HG02571 (cell line): Measurements from ENCODE around the gene WBP2.

Experiments used
- ATAC-seq: cut with Tn5 transposase; IDR thresholded peaks from one replicate; pipeline ENCODE4 v1.9.1; 2021; ENCODE audit warnings: mild to moderate bottlenecking, moderate library complexity; ENCODE audit not compliant: unreplicated experiment

Gene WBP2

DNA sequence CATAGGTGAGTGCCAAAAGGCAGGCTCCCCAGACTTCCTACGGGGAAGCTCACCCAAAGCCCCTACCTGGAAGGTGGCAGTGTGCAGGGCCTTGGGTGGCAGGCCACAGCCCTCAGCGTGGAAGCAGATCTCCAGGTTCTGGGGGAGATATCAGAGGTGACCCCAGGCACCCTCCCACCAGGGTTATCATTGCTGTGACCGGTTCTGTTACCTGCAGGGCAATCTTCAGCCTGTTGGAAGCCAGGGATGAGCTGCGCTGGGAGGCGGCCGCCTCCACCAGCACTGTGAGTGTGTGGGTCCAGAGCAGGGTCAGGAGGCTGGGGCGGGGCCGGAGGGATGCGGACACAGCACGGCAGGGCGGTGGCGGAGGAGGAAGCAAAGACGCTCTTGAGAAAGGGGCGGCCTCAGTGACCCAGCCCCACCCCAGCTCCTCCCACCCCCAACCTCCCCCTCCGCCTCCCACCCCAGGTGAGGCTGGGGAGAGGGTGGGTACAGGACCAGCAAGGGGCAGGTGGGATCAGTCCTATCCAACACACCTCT is 24.0 kb downstream of the WBP2 start:
- ATAC-seq = no peak

DNA sequence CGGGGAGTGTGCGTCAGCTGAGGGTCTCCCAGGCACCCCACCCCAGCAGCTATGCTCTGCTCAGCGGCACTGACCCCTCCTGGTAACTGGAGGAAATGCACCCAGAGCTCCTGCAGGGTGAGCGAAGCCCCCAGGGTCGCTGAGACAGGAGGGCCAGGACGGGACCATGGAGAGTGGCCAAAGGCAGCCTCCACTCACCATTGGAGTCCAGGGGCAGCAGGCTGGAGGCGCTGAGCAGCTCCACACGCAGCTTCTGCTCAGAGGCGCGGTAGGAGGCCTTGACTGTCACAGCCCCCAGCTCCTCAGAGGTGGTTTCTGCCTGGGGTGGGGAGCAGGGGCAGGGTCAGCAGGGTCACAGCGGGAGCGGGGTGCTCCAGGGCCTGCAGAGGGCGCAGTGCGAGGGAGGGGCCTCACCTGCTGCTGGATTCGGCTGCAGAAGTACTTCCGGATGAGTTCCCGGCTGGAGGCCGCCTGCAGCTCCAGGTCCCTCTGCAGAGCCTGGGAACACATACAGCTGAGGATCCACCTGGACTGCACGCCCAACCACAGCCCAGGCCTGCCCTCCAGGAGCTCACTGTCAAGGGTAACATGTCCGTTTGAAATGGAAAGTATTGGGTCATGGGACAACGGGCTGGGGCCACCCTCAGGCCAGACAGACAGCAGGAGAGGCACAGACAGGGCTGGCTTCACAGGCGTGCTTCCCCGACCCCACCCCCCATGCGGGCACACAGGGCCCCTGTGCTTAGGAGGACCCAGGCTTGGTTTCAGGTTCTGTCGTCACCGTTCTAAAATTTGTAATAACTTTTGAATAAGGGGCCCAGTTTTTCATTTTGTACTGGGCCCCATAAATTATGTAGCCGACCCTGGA is 24.7 kb downstream of the WBP2 start:
- no peak for ATAC-seq

DNA sequence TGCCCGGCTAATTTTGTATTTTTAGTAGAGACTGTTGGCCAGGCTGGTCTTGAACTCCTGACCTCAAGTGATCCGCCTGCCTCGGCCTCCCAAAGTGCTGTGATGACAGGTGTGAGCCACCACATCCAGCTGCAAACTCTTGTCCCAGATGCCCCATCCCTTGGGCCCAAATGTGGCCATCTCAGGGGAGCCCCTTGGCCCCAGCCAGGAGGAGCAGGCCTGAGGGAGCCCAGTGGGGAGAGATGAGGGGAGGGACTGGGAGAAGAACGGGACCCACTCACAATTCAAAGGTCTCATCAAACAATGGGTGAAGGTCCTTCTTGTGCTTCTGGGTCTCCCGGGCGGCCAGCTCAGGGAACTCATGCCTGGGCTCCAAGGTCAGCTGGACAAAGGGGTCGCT is 25.4 kb downstream of the WBP2 start:
- ATAC-seq = no peak

DNA sequence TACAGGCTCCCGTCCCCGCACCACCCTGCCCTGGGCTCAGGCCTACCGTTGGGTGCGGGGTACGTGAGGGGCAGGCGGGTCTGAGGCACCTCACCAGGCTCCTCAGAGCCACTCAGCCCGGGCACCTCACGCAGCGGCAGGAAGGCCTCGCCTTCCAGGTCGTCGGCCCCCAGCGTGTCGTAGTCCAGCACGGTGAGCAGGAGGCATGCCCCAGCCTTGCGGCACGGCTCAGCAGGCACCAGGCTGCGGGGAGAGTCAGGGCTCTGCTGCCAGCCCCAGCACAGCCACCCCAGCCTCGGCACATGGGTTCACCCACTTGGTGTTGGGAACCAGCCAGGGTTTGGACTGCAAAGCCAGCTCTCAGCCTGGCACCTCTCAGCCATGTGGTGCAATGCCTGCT is 26.4 kb downstream of the WBP2 start:
- ATAC-seq = no peak

DNA sequence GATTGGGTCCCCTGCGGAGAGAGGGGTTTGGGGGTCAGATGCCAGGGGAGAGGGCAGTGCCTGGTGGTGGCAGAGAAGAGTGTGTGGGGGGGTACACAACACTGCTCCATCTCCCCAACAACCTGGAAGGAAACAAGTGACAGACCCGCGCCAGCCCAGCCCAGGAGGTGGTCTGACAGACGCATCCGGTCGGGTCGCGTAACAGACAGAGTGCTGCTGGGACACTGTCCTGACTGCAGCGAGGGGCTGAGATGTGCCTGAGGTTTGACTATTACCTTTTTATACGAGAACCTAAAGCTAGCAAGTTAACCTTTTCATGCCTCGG is 27.1 kb downstream of the WBP2 start:
- ATAC-seq = no peak

DNA sequence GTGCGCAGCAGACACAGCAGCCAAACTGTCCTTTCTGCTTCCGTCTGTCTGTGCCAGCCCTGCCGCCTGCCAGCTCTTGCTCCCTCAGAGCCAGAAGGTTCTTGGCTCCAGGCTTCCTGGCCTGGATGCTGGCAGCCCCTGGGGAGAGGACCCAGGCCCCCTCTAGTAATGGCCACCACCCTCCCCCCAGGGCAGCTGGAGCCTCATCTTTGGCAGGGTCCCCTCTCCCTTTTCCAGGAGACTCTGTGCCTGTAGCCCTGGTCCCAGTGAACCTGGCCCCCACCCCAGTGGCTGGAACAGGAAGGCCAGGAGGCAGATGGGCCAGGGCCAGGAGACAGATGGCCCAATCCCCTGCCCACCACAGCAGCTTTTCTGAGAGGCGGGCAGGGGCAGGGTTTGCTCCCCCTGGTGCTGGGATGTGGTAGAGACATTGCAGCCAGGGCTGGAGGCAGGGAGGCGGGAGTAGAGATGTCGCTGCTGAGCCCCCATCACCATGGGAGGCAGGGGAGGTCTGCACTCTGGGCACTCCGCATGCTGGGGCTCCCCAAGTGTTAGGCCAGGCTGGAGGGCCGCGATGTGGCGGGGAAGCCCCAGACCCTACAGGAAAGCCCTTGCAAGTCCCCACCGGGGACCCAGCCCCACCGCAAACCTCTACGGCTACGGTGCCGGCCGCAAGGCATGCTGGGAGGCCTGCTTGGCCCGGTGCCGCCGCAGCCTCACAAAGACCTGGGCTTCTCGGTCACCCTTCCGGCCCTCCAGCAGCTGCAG is 27.6 kb downstream of the WBP2 start:
- ATAC-seq = no peak

DNA sequence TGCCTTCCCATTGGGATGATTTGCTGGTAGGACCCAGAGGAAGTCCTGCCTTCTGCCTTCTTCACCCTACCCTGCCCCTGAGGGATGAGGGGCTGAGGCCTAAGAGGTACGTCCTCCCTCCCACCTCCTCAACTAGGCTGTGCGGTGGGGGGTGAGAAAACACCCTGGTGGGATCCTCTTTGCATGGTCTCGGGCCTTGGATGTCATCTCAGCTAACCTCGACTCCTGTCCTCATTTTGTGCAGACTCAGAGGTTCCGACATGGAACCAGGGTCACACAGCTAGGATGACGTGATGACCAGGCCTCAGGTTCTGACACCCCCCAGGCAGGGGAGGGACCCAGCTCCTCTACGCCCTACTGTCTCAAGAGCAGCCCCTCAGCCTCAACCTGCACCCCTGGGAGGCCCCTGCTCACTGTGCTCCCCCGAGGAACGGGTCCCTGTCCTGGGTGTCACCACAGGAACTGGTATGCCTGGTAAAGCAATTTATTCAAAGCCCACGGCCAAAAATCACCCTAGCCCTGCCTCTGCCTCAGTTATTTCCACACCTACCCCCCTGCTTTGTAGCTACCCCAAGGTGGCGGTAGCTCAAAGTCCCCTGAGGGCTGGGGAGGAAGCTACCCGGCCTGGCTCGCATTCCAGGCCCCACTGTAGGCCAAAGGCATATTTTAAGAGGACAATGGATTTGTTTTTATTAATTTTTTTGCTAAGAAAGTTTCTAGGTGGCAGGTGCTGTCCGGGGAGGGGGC is 28.4 kb downstream of the WBP2 start:
- ATAC-seq = no peak

DNA sequence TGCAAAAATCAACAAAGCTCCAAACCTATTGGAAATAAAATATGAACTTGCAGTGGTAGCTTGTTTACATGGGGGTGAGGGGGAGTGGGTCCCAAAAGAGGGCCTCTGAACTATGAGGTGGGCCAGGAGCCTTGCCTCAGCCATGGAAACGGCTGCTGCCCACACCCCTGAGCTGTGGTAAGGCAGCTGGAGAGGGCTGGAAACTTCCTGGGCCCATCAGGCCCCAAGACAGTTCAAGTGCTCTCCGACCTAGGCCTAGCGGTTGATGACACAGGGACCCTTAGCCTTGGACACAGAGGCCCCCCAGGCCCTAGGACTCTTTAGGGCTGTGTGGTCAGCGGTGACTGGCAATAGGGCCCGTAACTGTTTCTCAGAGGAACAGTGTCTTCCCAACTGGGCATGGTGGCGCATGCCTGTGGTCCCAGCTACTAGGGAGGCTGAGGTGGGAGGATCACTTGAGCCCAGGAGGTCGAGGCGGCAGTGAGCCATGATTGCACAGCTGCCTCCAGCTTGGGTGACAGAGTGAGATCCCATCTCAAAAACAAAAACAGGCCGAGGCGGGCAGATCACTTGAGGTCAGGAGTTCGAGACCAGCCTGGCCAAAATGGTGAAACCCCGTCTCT is 29.3 kb downstream of the WBP2 start:
- no peak for ATAC-seq

DNA sequence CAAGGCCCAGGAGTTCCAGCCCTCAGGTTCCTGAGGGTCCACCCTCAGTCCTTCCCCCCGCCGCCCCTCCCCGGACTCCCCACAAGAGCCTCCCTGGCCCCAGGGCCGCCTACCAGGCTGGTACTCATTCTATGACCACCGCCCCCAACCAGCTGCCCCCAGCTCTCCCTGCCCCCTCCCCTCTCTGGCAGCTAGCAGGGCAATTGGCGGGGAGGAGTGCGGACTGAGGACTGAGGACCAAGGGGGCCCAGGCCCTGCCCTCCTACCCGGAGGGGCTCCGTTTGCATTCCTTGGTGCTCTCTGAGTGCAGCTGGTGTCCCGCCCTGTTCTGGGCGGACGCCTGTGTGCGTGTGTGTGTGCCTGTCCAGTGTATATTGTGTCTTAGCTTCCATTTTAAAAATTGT is 30.0 kb downstream of the WBP2 start:
- no peak for ATAC-seq

DNA sequence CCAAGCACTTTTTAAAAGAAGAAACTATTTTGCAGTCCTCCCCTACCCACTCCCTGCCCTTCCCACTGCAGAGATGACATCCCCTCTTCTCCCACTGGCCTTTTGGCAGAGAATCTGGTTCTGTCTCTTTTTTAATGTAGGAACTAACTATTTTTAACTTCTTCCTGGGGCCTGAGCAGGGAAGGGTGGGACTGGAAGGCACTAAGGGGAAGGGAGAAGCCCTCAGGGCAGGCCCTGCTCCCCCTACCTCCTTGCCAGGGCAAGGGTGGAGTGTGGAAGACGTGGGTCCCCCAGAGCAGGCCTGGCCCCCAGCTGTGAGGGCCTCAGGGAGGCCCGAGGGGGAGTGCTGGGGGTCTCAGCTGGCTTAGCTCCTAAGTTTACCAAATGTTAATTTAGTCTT is 30.5 kb downstream of the WBP2 start:
- no peak for ATAC-seq

DNA sequence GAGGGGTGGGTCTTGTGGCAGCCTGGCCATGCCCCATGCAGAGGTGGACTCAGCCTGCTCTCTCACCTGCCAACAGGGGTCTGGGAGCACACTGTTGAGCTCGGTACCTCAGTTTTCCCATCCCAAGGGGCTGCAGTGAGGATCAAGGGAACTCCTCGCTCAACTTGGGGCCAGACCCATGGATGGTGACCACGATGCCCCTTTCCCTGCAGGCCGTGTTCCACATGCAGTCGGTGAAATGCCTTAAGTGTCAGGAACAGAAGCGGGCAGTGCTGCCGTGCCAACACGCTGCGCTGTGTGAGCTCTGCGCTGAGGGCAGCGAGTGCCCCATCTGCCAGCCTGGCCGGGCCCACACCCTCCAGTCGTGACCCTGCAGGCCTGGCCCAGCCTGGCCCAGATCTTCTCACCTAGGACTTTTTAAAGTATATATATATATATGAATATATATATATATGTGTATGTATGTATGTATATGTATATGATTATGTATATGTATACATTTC is 31.0 kb downstream of the WBP2 start:
- no peak for ATAC-seq

DNA sequence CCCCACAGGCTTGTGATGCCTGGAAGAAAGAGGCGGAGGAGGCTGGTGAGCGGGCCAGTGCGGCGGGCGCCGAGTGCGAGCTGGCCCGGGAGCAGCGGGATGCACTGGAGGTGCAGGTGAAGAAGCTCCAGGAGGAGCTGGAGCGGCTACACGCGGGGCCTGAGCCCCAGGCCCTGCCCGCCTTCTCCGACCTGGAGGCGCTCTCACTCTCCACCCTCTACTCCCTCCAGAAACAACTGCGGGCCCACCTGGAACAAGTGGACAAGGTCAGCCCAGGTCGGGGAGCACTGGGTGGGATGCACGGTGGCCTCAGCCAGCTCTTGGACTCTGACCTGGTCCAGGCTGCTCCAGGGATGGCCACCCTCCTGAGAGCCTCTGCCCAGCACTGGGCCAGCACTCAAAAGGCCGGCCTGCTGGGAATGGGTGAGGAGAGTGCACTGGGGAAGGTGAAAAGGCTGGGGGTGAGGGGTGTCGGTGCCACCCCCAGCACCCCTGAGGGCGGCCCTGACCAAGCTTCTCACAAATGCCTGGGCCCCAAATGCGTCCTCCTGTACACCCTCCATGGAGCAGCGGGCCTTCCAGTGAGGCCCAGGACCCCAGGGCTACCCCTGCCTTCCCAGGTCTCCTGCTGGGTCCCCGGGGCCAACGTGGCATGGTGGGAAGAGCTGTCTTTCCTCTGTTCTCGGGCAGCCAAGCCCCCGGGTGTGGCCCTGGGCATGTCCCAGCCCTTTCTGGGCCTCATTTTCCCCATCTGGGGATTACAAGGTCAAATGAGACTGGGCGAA is 31.7 kb downstream of the WBP2 start:
- no peak for ATAC-seq

DNA sequence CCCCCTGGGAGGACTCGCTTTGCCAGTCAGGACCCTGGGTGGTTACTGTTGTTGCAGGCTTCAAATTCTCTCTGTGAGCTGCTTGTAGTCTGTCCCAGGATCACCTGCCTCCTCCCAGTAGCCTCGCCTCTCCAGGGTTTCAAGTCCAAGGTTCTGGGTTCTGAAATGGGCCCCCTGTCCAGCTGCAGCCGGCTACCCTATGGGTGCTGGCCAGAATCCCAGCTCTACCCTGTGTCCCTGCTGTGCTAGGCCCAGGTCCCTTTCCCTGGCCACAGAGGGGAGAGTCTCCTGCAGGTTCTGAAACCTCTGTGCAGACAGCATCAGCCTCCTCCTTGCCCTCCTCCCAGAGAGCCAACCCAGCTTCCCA is 32.4 kb downstream of the WBP2 start:
- no peak for ATAC-seq

DNA sequence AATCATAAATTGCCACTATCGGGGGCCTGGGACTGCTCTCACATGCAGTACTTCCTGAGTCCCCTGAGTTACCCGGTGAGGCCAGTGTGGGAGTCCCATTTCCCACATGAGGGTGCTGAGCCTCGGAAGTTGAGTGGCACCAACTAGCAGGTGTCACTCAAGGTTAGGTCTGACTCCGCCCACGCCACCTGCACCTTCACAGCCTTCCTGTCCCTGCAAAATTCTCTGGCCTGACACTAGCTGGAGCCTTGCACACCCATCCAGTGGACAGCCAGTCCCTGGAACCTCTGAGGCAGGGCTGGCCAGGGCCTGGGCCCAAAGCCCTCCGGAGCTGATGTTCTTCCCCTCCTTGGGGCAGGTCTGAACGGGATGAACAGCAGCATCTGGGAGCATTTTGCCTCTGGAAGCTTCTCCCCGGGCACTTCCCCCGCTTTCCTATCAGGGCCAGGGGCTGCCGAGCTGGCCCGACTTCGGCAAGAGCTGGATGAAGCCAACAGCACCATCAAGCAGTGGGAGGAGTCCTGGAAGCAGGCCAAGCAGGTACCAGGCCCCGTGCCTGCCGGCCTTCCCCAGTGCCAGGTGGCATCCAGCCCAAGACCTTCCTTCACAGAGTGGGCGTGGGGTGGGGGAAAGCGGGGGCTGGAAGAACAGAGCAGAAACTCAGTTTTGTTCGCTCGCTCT is 32.9 kb downstream of the WBP2 start:
- ATAC-seq = no peak

DNA sequence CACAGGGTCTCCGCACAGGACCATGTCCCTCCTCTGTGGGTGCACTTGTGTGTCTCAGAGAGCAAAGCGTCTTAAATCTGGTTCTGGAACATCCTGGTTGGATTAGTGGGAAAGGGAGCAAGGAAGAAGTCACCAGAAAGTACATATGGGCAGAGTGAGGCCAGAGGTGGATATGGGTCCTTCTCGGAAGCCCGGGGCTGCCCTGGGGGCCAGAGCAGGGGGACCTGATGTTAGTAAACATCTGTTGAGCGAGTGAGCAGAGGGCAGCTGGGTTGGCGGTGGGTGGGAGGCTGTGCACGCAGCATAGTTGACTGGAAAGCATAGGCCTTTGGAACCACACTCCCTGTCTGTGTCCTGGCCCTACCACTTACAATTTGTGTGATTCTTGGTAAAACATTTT is 33.6 kb downstream of the WBP2 start:
- ATAC-seq = no peak

DNA sequence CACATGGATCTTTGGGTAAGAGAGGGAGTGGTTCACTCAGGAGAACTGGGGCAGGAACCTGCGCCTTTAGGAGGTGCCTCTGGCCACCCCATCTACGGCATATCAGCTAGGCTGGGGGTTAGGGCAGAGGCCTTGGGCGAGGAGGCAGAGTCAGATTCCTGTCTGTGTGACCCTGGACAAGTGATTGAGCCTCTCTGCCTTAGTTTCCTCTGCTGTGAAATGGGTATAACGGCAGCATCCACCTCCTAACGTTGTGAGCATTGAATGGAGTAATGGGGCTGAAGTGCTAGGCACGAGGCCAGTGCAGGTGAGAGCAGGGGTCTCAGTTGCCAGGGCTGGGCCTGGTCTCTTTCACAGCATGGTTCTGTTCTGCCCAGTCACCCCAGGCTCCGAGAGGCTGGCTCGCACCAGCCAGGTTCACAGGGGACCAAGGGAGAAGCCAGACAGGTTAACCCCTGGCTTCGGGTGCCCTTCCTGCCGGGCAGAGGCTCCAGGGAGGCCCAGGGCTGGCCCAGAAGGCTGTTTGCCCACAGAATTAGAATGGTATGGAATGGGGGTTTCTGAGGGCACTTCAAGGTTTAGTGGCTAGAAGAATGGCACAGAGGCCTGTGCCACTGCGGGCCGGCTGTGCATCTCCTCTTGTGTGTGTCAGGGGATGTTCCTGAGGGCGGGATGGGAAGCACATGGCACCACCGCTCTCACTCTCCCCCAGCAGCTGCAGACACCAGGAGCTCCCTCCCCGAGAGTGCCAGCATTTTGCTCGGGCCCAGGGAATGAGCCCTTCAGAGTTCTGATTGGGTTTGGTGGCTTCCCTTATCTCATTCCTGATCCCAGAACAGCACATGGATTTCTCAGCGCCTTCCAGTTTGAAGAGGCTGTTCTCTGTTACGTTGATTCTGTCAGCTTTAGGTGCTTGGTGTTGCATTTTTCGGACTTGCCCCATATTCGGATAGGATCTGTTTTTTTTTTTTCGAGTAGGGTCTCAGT is 34.7 kb downstream of the WBP2 start:
- ATAC-seq = no peak

DNA sequence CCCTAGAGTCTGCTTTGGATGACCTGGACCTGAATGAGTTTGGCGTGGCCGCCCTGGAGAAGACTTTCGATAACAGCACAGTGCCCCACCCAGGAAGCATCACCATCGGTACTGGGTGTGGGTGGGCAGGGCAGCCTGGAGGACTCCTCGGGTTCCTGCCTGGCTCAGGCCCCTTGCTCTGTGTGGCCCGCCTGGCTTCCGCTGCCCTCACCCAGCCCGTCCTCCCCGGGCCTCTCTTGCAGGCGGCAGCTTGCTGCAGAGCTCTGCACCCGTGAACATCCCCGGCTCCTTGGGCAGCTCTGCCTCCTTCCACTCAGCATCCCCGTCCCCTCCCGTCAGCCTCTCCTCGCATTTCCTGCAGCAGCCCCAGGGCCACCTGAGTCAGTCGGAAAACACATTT is 35.5 kb downstream of the WBP2 start:
- ATAC-seq = no peak

DNA sequence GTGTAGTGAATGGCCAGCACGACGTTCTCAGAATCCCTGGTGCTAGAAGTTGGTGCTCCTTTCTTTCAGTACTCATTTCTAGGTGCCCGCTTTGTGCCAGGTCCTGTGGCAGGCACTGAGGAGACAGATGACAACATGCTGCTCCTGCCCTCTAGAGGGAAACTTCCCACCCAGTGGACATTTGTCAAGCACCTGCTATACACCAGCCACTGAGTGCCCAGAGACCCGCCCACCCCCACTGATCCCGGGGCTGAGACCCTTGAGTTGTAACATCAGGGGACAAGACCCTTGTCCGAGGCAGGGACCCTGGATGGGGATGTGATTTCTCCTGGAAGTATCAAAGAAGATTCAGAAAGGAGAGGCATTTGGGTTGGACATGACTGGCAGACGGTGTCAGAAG is 36.0 kb downstream of the WBP2 start:
- no peak for ATAC-seq
